HG03097 (cell line): Measurements from ENCODE around the gene CLK1.
"Not testable (repeated sequence)": the region's sequence is repeated elsewhere in the genome, so short reads cannot be mapped to it uniquely, and the experiment has no call there.

Experiments used
- ATAC-seq: cut with Tn5 transposase; IDR thresholded peaks from one replicate; pipeline ENCODE4 v1.9.1; 2021; ENCODE audit not compliant: unreplicated experiment, low FRiP score

CLK1 gene

GRCh38 chr2:200864176-200865034 is at the start of gene CLK1:
Gene CLK1, minus strand, starts transcription at chr2:200864658. Its CDS starts 2,796 bp downstream, at chr2:200861862.
- peak; percentile 82 for ATAC-seq

GRCh38 chr2:200913654-200914053 is 49.2 kb upstream of the CLK1 start:
- no peak for ATAC-seq

GRCh38 chr2:200909958-200910357 is 45.5 kb upstream of the CLK1 start:
- no peak for ATAC-seq

- no peak for ATAC-seq
Measured at GRCh38 chr2:200905618-200906296, 41.3 kb upstream of the CLK1 start.

GRCh38 chr2:200901459-200902072 is 37.1 kb upstream of the CLK1 start:
- ATAC-seq = peak; percentile 84

GRCh38 chr2:200899482-200899881 is 35.0 kb upstream of the CLK1 start:
- no peak for ATAC-seq

GRCh38 chr2:200888704-200889625 is 24.5 kb upstream of the CLK1 start, which contains the start of the genes NIF3L1 and PPIL3:
Gene NIF3L1, plus strand, starts transcription at chr2:200889371. Its CDS starts 2,573 bp downstream, at chr2:200891944.
Gene PPIL3, minus strand, starts transcription at chr2:200889077. Its CDS starts 1,462 bp downstream, at chr2:200887615.
- ATAC-seq = peak; percentile 83

- not testable (repeated sequence) for ATAC-seq
Measured at GRCh38 chr2:200881715-200882249, 17.3 kb upstream of the CLK1 start.

GRCh38 chr2:200878289-200878880 is 13.9 kb upstream of the CLK1 start:
- no peak for ATAC-seq

GRCh38 chr2:200877443-200877842 is 13.0 kb upstream of the CLK1 start:
- no peak for ATAC-seq

GRCh38 chr2:200873560-200873959 is 9.1 kb upstream of the CLK1 start:
- no peak for ATAC-seq

GRCh38 chr2:200871151-200871550 is 6.7 kb upstream of the CLK1 start:
- ATAC-seq = no peak

GRCh38 chr2:200869014-200869413 is 4.6 kb upstream of the CLK1 start:
- no peak for ATAC-seq

GRCh38 chr2:200863782-200864175 is 679 bp downstream of the CLK1 start:
- ATAC-seq = peak; percentile 6

GRCh38 chr2:200862532-200863000 is 1.9 kb downstream of the CLK1 start:
- no peak for ATAC-seq

- no peak for ATAC-seq
Measured at GRCh38 chr2:200861617-200862155, 2.8 kb downstream of the CLK1 start.

GRCh38 chr2:200860092-200860795 is 4.2 kb downstream of the CLK1 start:
- no peak for ATAC-seq

GRCh38 chr2:200856806-200857205 is 7.7 kb downstream of the CLK1 start:
- no peak for ATAC-seq
